Measurements from ENCODE around the gene HCK. TPM values are rescaled to one million over a fixed set of nuclear protein-coding genes. Genes with fewer than 3 reads are reported as not detected.

Gene HCK
- total RNA-seq (2021) (1.2 to 1.4 TPM (median 1.3 TPM) in 3 replicates), Bru-seq, nascent RNA (percentile 23 among the genes with signal in this experiment)
- long read RNA-seq, experiment 1, partial matches to known transcripts, result 1 of 1 reads
- long read RNA-seq, experiment 1, other reads (novel, unspliced or antisense), result 0 of 1 reads
- long read RNA-seq, experiment 2, partial matches to known transcripts, result 0 of 1 reads
- long read RNA-seq, experiment 2, other reads (novel, unspliced or antisense), result 1 of 1 reads
- long read RNA-seq, experiment 3, result 0 reads

- no peak within 1 kb of the TSS for H3K27ac Mint-ChIP-seq
- POLR2A ChIA-PET, result interaction anchor here (0.8 to 1.0 kb wide), 2 partner anchors 16 to 57 kb away, joined by 3 read pairs; partner anchors contain the start of gene TM9SF4
- H3K9me3 Mint-ChIP-seq, result no peaks in the 10 kb centered on the region
- CTCF ChIA-PET, result interaction anchor here (0.6 to 2.1 kb wide), 7 partner anchors 18 to 41 kb away, joined by 3 to 6 read pairs (median 3); no protein-coding TSS in a partner anchor
- ATAC-seq (peak; percentile 55), DNase-seq (ENCODE audit: low spot score) (no peak)
- H3K27me3 Mint-ChIP-seq (ENCODE audit: low read depth), result peaks cover 68% of the 10 kb centered on the region
- TF ChIP-seq ZNF671 (CRISPR knock-in tag; IDR thresholded peaks at IDR 0.05) (no peak), ZNF423 (CRISPR knock-in tag; IDR thresholded peaks at IDR 0.05) (0 out of 2 replicates have a peak, but pooled peaks have one; percentile 19)
- no peaks in the 10 kb centered on the region for H3K36me3 Mint-ChIP-seq
- peaks cover 17% of the 10 kb centered on the region for H3K4me1 Mint-ChIP-seq
- peak within 1 kb of the TSS; percentile 85 for H3K4me3 Mint-ChIP-seq
Observed at GRCh38 chr20:32052090-32052777, at the start of gene HCK. TSS of gene HCK (plus strand) at chr20:32052242.

GRCh38 chr20:32003325-32003724, 48.7 kb upstream of the HCK start:
- peaks cover 21% of the 10 kb centered on the region for H3K4me1 Mint-ChIP-seq
- CTCF ChIA-PET, result interaction anchor here (1.9 kb wide), 1 partner anchor 27 kb away, joined by 4 read pairs; no protein-coding TSS in a partner anchor
- H3K27me3 Mint-ChIP-seq (ENCODE audit: low read depth), result peaks cover 5% of the 10 kb centered on the region; the same call in 1 of the 2 replicates
- no peaks in the 10 kb centered on the region for H3K36me3 Mint-ChIP-seq
- POLR2A ChIA-PET, result no interaction called here
- no peak overlapping the region for H3K4me3 Mint-ChIP-seq
- no peak overlapping the region for H3K27ac Mint-ChIP-seq
- ATAC-seq (no peak), DNase-seq (ENCODE audit: low spot score) (no peak)
- TF ChIP-seq TEAD1 (CRISPR knock-in tag; IDR thresholded peaks at IDR 0.05) (no peak), ESRRA (CRISPR knock-in tag; IDR thresholded peaks at IDR 0.05; ENCODE audit: borderline replicate concordance) (no peak), NR1H2 (CRISPR knock-in tag; IDR thresholded peaks at IDR 0.05) (no peak), NR2C2 (CRISPR knock-in tag; IDR thresholded peaks at IDR 0.05) (no peak), GRHL2 (CRISPR knock-in tag; IDR thresholded peaks at IDR 0.05; ENCODE audit: insufficient replicate concordance, severe bottlenecking) (no peak)
- TF ChIP-seq, protein P1, sequence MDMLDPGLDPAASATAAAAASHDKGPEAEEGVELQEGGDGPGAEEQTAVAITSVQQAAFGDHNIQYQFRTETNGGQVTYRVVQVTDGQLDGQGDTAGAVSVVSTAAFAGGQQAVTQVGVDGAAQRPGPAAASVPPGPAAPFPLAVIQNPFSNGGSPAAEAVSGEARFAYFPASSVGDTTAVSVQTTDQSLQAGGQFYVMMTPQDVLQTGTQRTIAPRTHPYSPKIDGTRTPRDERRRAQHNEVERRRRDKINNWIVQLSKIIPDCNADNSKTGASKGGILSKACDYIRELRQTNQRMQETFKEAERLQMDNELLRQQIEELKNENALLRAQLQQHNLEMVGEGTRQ (CRISPR knock-in tag; IDR thresholded peaks at IDR 0.05), result no peak
- TF ChIP-seq, protein P2, sequence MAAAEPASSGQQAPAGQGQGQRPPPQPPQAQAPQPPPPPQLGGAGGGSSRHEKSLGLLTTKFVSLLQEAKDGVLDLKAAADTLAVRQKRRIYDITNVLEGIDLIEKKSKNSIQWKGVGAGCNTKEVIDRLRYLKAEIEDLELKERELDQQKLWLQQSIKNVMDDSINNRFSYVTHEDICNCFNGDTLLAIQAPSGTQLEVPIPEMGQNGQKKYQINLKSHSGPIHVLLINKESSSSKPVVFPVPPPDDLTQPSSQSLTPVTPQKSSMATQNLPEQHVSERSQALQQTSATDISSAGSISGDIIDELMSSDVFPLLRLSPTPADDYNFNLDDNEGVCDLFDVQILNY (CRISPR knock-in tag; IDR thresholded peaks at IDR 0.05), result no peak
- TF ChIP-seq, protein P3, sequence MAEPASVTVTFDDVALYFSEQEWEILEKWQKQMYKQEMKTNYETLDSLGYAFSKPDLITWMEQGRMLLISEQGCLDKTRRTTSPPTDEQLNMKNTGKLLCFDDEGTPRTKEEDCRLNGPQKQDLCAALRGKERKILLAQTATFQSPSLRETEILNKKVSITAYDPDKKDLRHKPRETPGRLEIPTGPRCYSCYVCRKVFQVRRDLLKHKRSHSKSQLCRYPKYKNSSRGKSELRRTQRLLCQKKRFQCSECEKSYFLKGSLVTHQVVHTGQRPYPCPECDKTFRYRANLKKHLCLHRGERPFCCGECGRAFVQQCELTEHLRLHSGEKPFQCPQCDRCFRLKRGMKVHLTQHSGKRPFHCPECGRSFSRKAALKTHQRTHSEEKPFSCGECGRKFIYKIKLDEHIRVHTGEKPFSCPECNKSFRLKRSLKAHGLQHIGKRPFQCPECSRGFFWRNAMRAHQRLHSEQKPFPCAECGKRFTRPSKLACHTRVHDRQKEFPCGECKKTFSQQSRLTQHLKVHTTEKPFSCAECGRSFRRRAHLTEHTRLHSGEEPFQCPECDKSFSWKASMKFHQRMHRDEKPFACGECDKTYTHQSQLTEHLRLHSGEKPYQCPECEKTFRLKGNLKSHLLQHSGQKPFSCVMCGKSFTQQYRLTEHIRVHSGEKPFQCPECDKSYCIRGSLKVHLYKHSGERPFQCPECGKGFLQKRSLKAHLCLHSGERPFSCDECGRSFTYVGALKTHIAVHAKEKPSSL (CRISPR knock-in tag; conservative IDR thresholded peaks at IDR 0.05), result no peak
- no peaks in the 10 kb centered on the region for H3K9me3 Mint-ChIP-seq

DNA sequence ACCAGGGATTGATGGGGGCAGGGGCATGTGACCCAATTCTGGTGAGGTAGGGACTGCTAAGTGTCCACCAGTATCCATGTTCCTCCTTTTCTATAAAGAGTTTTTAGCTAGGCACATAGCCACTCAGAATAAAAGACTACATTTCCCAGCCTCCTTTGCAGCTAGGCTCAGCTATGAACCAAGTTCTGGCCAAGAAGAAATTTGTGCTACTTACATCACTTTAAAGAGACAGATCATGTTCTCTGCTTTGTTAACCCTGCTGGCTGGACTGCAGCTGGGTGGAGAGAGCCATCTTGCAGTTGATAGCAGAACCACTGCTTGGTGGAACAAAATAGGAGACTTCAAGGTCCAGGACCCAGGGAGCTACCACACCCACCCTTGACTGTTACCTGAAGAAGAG, 47.1 kb upstream of the HCK start:
- no peaks in the 10 kb centered on the region for H3K36me3 Mint-ChIP-seq
- DNase-seq (ENCODE audit: low spot score) (no peak), ATAC-seq (no peak)
- peaks cover 28% of the 10 kb centered on the region for H3K4me1 Mint-ChIP-seq
- ChIA-PET CTCF (interaction anchor here (0.9 to 1.9 kb wide), 7 partner anchors 13 to 182 kb away, joined by 3 to 9 read pairs (median 4); partner anchors contain the start of gene PDRG1), POLR2A (interaction anchor here (0.7 kb wide), 1 partner anchor 57 kb away, joined by 3 read pairs; no protein-coding TSS in a partner anchor)
- no peak overlapping the region for H3K27ac Mint-ChIP-seq
- no peak overlapping the region for H3K4me3 Mint-ChIP-seq
- H3K27me3 Mint-ChIP-seq (ENCODE audit: low read depth), result peaks cover 4% of the 10 kb centered on the region; the same call in 1 of the 2 replicates
- H3K9me3 Mint-ChIP-seq, result no peaks in the 10 kb centered on the region
- TF ChIP-seq NFYB (CRISPR knock-in tag; conservative IDR thresholded peaks at IDR 0.05; ENCODE audit: low read depth) (no peak), ERG (CRISPR knock-in tag; IDR thresholded peaks at IDR 0.05) (no peak), OVOL2 (CRISPR knock-in tag; IDR thresholded peaks at IDR 0.05; ENCODE audit: borderline replicate concordance) (no peak), IRF2 (CRISPR knock-in tag; IDR thresholded peaks at IDR 0.05; ENCODE audit: borderline replicate concordance, low read depth) (no peak), MXD4 (CRISPR knock-in tag; IDR thresholded peaks at IDR 0.05; ENCODE audit: borderline replicate concordance) (no peak), TCF7 (CRISPR knock-in tag; IDR thresholded peaks at IDR 0.05; ENCODE audit: low read depth) (no peak), FOXP1 (CRISPR knock-in tag; IDR thresholded peaks at IDR 0.05; ENCODE audit: borderline replicate concordance) (no peak), TEAD4 (CRISPR knock-in tag; IDR thresholded peaks at IDR 0.05) (no peak), ZMAT4 (CRISPR knock-in tag; IDR thresholded peaks at IDR 0.05) (no peak), ZNF423 (CRISPR knock-in tag; IDR thresholded peaks at IDR 0.05) (no peak)
- TF ChIP-seq, protein P4, sequence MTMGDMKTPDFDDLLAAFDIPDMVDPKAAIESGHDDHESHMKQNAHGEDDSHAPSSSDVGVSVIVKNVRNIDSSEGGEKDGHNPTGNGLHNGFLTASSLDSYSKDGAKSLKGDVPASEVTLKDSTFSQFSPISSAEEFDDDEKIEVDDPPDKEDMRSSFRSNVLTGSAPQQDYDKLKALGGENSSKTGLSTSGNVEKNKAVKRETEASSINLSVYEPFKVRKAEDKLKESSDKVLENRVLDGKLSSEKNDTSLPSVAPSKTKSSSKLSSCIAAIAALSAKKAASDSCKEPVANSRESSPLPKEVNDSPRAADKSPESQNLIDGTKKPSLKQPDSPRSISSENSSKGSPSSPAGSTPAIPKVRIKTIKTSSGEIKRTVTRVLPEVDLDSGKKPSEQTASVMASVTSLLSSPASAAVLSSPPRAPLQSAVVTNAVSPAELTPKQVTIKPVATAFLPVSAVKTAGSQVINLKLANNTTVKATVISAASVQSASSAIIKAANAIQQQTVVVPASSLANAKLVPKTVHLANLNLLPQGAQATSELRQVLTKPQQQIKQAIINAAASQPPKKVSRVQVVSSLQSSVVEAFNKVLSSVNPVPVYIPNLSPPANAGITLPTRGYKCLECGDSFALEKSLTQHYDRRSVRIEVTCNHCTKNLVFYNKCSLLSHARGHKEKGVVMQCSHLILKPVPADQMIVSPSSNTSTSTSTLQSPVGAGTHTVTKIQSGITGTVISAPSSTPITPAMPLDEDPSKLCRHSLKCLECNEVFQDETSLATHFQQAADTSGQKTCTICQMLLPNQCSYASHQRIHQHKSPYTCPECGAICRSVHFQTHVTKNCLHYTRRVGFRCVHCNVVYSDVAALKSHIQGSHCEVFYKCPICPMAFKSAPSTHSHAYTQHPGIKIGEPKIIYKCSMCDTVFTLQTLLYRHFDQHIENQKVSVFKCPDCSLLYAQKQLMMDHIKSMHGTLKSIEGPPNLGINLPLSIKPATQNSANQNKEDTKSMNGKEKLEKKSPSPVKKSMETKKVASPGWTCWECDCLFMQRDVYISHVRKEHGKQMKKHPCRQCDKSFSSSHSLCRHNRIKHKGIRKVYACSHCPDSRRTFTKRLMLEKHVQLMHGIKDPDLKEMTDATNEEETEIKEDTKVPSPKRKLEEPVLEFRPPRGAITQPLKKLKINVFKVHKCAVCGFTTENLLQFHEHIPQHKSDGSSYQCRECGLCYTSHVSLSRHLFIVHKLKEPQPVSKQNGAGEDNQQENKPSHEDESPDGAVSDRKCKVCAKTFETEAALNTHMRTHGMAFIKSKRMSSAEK (CRISPR knock-in tag; IDR thresholded peaks at IDR 0.05; ENCODE audit: borderline replicate concordance), result no peak

Data from WTC11 (cell line).